ENCODE data around the gene ICAM3. TPM values are rescaled to one million over a fixed set of nuclear protein-coding genes. Genes with fewer than 3 reads are reported as not detected.
"Not testable (repeated sequence)": the region's sequence is repeated elsewhere in the genome, so short reads cannot be mapped to it uniquely, and the experiment has no call there.

The ICAM3 gene
- total and polyA plus RNA-seq, 2 experiments from 2014 or later = 2.9 to 12.7 TPM

DNA sequence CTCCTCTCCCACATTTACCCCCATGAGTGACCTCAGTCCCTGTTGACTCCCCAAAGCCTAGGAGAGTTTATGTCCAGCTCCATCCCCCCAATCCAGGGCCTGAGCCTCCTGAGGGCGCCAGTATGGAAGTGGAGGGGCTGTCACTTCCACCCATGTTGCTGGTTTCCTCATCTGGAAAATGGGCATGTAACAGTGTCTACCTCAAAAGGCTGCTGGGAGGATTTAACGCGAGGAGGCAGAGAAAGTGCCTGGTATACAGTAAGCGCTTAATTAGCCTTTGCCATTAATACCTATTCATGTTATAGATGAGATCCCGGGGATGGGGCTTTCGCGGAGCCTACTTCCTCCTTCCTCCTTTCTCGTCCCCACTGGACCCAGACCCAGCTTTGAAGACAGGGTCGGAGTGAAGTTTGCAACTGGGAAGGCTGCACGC is 40.5 kb upstream of the ICAM3 start:
- no peaks in the 10 kb centered on the region for H3K27me3 ChIP-seq
- TF ChIP-seq, protein P1, sequence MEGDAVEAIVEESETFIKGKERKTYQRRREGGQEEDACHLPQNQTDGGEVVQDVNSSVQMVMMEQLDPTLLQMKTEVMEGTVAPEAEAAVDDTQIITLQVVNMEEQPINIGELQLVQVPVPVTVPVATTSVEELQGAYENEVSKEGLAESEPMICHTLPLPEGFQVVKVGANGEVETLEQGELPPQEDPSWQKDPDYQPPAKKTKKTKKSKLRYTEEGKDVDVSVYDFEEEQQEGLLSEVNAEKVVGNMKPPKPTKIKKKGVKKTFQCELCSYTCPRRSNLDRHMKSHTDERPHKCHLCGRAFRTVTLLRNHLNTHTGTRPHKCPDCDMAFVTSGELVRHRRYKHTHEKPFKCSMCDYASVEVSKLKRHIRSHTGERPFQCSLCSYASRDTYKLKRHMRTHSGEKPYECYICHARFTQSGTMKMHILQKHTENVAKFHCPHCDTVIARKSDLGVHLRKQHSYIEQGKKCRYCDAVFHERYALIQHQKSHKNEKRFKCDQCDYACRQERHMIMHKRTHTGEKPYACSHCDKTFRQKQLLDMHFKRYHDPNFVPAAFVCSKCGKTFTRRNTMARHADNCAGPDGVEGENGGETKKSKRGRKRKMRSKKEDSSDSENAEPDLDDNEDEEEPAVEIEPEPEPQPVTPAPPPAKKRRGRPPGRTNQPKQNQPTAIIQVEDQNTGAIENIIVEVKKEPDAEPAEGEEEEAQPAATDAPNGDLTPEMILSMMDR (IDR thresholded peaks at IDR 0.05; ENCODE audit: low read depth, low read length) = no peak
- peaks cover 2% of the 10 kb centered on the region for H3K36me3 ChIP-seq
- no peak overlapping the region for H3K27ac ChIP-seq
- H3K4me3 ChIP-seq = peak overlapping the region; percentile 66
- no peaks in the 10 kb centered on the region for H3K9me3 ChIP-seq (ENCODE audit: low read depth)
- H3K4me1 ChIP-seq (ENCODE audit: low read depth) = no peaks in the 10 kb centered on the region
- no peak for DNase-seq (ENCODE audit: low read depth in 1 of 2, low spot score in 1 of 2)

GRCh38 chr19:10378124-10378523 is 38.7 kb upstream of the ICAM3 start:
- peaks cover 2% of the 10 kb centered on the region for H3K36me3 ChIP-seq
- no peaks in the 10 kb centered on the region for H3K27me3 ChIP-seq
- no peak overlapping the region for H3K27ac ChIP-seq
- H3K9me3 ChIP-seq (ENCODE audit: low read depth) = no peaks in the 10 kb centered on the region
- DNase-seq (ENCODE audit: low read depth in 1 of 2, low spot score in 1 of 2) = no peak
- no peak overlapping the region for H3K4me3 ChIP-seq
- H3K4me1 ChIP-seq (ENCODE audit: low read depth) = no peaks in the 10 kb centered on the region
- TF ChIP-seq, protein P1 (IDR thresholded peaks at IDR 0.05; ENCODE audit: low read depth, low read length) = no peak

DNA sequence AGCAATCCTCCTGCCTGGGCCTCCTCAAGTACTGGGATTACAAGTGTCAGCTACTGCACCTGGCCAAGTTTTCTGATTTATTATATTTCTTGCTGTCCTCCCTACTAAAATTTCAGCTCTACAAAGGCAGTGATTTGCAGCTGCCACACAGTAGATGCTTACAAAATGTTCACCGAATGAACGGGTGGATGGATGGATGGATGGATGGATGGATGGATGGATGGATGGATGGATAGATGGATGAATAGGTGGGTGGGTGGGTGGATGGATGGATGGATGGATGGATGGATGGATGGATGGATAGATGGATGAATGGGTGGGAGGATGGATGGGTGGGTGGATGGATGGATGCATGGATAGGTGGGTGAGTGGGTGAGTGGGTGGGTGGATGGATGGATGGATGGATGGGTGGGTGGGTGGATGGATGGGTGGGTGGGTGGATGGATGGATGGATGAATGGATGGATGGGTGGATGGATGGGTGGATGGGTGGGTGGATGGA is 37.8 kb upstream of the ICAM3 start:
- not testable (repeated sequence) for H3K4me1 ChIP-seq (ENCODE audit: low read depth); H3K36me3 ChIP-seq; H3K27me3 ChIP-seq; H3K4me3 ChIP-seq; H3K27ac ChIP-seq; H3K9me3 ChIP-seq (ENCODE audit: low read depth); DNase-seq (ENCODE audit: low read depth in 1 of 2, low spot score in 1 of 2)

DNA sequence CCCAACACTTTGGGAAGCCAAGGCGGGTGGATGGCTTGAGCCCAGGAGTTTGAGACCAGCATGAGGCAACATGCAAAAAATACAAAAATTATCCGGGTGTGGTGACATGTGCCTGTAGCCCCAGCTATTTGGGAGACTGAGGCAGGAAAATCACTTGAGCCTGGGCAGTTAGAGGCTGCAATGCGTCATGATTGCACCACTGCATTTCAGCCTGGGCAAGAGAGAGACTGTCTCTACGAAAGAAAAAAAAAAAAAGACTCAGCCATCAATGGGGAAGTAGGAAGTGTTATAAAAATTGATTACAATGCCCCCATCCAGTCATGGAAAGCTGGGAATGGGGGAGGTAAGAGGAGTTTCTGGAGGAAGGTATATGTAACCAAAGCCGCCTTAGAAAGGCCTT is 35.5 kb upstream of the ICAM3 start:
- Histone ChIP-seq H3K4me3 (no peak overlapping the region), H3K27me3 (no peaks in the 10 kb centered on the region), H3K36me3 (peaks cover 2% of the 10 kb centered on the region), H3K27ac (no peak overlapping the region), H3K4me1 (ENCODE audit: low read depth) (no peaks in the 10 kb centered on the region), H3K9me3 (ENCODE audit: low read depth) (no peaks in the 10 kb centered on the region)
- no peak for DNase-seq (ENCODE audit: low read depth in 1 of 2, low spot score in 1 of 2)
- TF ChIP-seq, protein P1 (IDR thresholded peaks at IDR 0.05; ENCODE audit: low read depth, low read length) = no peak

- TF ChIP-seq, protein P1 (IDR thresholded peaks at IDR 0.05; ENCODE audit: low read depth, low read length) = no peak
- Histone ChIP-seq H3K27ac (no peak overlapping the region), H3K4me3 (no peak overlapping the region), H3K27me3 (no peaks in the 10 kb centered on the region), H3K9me3 (ENCODE audit: low read depth) (no peaks in the 10 kb centered on the region), H3K4me1 (ENCODE audit: low read depth) (no peaks in the 10 kb centered on the region), H3K36me3 (no peaks in the 10 kb centered on the region)
- DNase-seq (ENCODE audit: low read depth in 1 of 2, low spot score in 1 of 2) = no peak
These were observed 33.3 kb upstream of the ICAM3 start for GRCh38 chr19:10372690-10373089.

GRCh38 chr19:10368101-10368803 is 28.8 kb upstream of the ICAM3 start:
- Histone ChIP-seq H3K36me3 (peaks cover 2% of the 10 kb centered on the region), H3K27me3 (no peaks in the 10 kb centered on the region), H3K4me3 (no peak overlapping the region), H3K27ac (no peak overlapping the region), H3K4me1 (ENCODE audit: low read depth) (no peaks in the 10 kb centered on the region), H3K9me3 (ENCODE audit: low read depth) (no peaks in the 10 kb centered on the region)
- DNase-seq (ENCODE audit: low read depth in 1 of 2, low spot score in 1 of 2) = no peak
- TF ChIP-seq, protein P1 (IDR thresholded peaks at IDR 0.05; ENCODE audit: low read depth, low read length) = no peak

DNA sequence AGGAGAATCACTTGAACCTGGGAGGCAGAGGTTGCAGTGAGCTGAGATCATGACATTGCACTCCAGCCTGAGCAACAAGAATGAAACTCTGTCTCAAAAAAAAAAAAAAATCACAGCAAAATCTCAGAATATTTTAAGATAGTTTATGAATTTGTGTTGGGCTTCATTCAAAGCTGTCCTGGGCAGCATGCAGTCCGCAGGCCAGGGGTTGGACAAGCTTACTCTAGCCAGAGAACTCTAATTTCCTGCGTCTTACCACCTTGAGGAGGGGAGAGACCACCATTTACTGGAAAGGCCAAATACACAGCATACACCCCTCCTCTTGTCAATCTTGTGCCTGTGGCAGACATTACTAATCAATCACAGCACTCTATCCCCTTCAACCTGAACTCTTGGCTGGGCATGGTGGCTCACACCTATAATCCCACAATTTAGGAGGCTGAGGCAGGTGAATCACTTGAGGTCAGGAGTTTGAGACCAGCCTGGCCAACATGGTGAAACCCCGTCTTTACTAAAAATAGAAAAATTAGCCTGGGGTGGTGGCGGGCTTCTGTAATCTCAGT is 27.6 kb upstream of the ICAM3 start:
- not testable (repeated sequence) for H3K4me1 ChIP-seq (ENCODE audit: low read depth); DNase-seq (ENCODE audit: low read depth in 1 of 2, low spot score in 1 of 2); H3K27ac ChIP-seq; H3K4me3 ChIP-seq; H3K36me3 ChIP-seq; H3K27me3 ChIP-seq; H3K9me3 ChIP-seq (ENCODE audit: low read depth)

All from cardiac muscle cell (in vitro differentiated cells and primary cell).